Measurements from ENCODE around the gene DCPS. TPM values are rescaled to one million over a fixed set of nuclear protein-coding genes. Genes with fewer than 3 reads are reported as not detected.
"Not testable (repeated sequence)": the region's sequence is repeated elsewhere in the genome, so short reads cannot be mapped to it uniquely, and the experiment has no call there.

The DCPS gene
- total RNA-seq, 1 experiment from 2014 or later: 34.8 TPM

GRCh38 chr11:126393143-126393542 is 89.3 kb downstream of the DCPS start:
- Histone ChIP-seq H3K27me3 (ENCODE audit: control insufficient read depth, insufficient read depth, low read length) (no peaks in the 10 kb centered on the region), H3K4me3 (ENCODE audit: low read depth in 2 of 2, low read length in 2 of 2) (no peak overlapping the region), H3K4me1 (ENCODE audit: control insufficient read depth, insufficient read depth, low read length) (no peaks in the 10 kb centered on the region), H3K27ac (ENCODE audit: low read length) (no peak overlapping the region), H3K36me3 (ENCODE audit: control insufficient read depth, insufficient read depth, low read length) (no peaks in the 10 kb centered on the region), H3K9me3 (ENCODE audit: control insufficient read depth, insufficient read depth, low read depth, low read length) (no peaks in the 10 kb centered on the region)
- in situ Hi-C loops (cut with HindIII; ENCODE audit: low pct_unique_long_range_greater_than_20kb, low sequenced_read_pairs) (no loop called here), intact Hi-C loops (cut with micrococcal nuclease; ENCODE audit: unreplicated experiment) (no loop called here)
- BruUV-seq (replicated peaks): no TSS peak
- no peak for TF ChIP-seq TCF7L2 (IDR thresholded peaks at IDR 0.05; ENCODE audit: low read depth, low read length)
- TF ChIP-seq POLR2AphosphoS5 (IDR thresholded peaks at IDR 0.05; ENCODE audit: low read depth, low read length): no peak
- no peak for TF ChIP-seq REST (IDR thresholded peaks at IDR 0.05; ENCODE audit: insufficient read depth in 1 of 2, low read depth in 2 of 2, low read length in 1 of 2)
- no peak for TF ChIP-seq CTCF (IDR thresholded peaks at IDR 0.05)
- no peak for TF ChIP-seq SIN3A (IDR thresholded peaks at IDR 0.05; ENCODE audit: borderline replicate concordance, insufficient read depth, low read depth, low read length)
- ChIA-PET POLR2A (no interaction called here), CTCF (no interaction called here)
- ATAC-seq (no peak), DNase-seq (ENCODE audit: low read depth, low spot score) (no peak)

- BruUV-seq (replicated peaks): no TSS peak
- intact Hi-C loops (cut with micrococcal nuclease; ENCODE audit: unreplicated experiment): no loop called here
- DNase-seq (ENCODE audit: low read depth, low spot score): no peak
- Histone ChIP-seq H3K27me3 (ENCODE audit: control insufficient read depth, insufficient read depth, low read length) (no peaks in the 10 kb centered on the region), H3K36me3 (ENCODE audit: control insufficient read depth, insufficient read depth, low read length) (no peaks in the 10 kb centered on the region), H3K9me3 (ENCODE audit: control insufficient read depth, insufficient read depth, low read depth, low read length) (no peaks in the 10 kb centered on the region), H3K27ac (ENCODE audit: low read length) (no peak overlapping the region), H3K4me3 (ENCODE audit: low read depth in 2 of 2, low read length in 2 of 2) (no peak overlapping the region), H3K4me1 (ENCODE audit: control insufficient read depth, insufficient read depth, low read length) (no peaks in the 10 kb centered on the region)
- ChIA-PET CTCF (no interaction called here), POLR2A (interaction anchor here (0.6 kb wide), 1 partner anchor 281 kb away, joined by 3 read pairs; no protein-coding TSS in a partner anchor)
- TF ChIP-seq TCF7L2 (IDR thresholded peaks at IDR 0.05; ENCODE audit: low read depth, low read length): no peak
- TF ChIP-seq POLR2AphosphoS5 (IDR thresholded peaks at IDR 0.05; ENCODE audit: low read depth, low read length): no peak
- TF ChIP-seq SIN3A (IDR thresholded peaks at IDR 0.05; ENCODE audit: borderline replicate concordance, insufficient read depth, low read depth, low read length): no peak
- no peak for TF ChIP-seq REST (IDR thresholded peaks at IDR 0.05; ENCODE audit: insufficient read depth in 1 of 2, low read depth in 2 of 2, low read length in 1 of 2)
- no peak for TF ChIP-seq CTCF (IDR thresholded peaks at IDR 0.05)
- in situ Hi-C loops (cut with HindIII; ENCODE audit: low pct_unique_long_range_greater_than_20kb, low sequenced_read_pairs): no loop called here
- ATAC-seq: no peak
These were observed 90.2 kb downstream of the DCPS start for GRCh38 chr11:126394036-126394435.

GRCh38 chr11:126394634-126395072 is 90.8 kb downstream of the DCPS start:
- POLR2A ChIA-PET: interaction anchor here (0.6 kb wide), 2 partner anchors 81 to 280 kb away, joined by 3 read pairs; no protein-coding TSS in a partner anchor
- BruUV-seq (replicated peaks); H3K27me3 ChIP-seq (ENCODE audit: control insufficient read depth, insufficient read depth, low read length); H3K36me3 ChIP-seq (ENCODE audit: control insufficient read depth, insufficient read depth, low read length); H3K4me1 ChIP-seq (ENCODE audit: control insufficient read depth, insufficient read depth, low read length); CTCF ChIA-PET; H3K4me3 ChIP-seq (ENCODE audit: low read depth in 2 of 2, low read length in 2 of 2); H3K9me3 ChIP-seq (ENCODE audit: control insufficient read depth, insufficient read depth, low read depth, low read length); DNase-seq (ENCODE audit: low read depth, low spot score); H3K27ac ChIP-seq (ENCODE audit: low read length); intact Hi-C loops (cut with micrococcal nuclease; ENCODE audit: unreplicated experiment); in situ Hi-C loops (cut with HindIII; ENCODE audit: low pct_unique_long_range_greater_than_20kb, low sequenced_read_pairs): not testable (repeated sequence)
- ATAC-seq: peak; percentile 68
